ENCODE data around the gene STAT5A. TPM values are rescaled to one million over a fixed set of nuclear protein-coding genes. Genes with fewer than 3 reads are reported as not detected.
A peak's percentile ranks its signal among the peaks of the same experiment; 100 is the strongest.

Gene STAT5A
- total RNA-seq, 1 donor from 2014 or later: 42.0 TPM

DNA sequence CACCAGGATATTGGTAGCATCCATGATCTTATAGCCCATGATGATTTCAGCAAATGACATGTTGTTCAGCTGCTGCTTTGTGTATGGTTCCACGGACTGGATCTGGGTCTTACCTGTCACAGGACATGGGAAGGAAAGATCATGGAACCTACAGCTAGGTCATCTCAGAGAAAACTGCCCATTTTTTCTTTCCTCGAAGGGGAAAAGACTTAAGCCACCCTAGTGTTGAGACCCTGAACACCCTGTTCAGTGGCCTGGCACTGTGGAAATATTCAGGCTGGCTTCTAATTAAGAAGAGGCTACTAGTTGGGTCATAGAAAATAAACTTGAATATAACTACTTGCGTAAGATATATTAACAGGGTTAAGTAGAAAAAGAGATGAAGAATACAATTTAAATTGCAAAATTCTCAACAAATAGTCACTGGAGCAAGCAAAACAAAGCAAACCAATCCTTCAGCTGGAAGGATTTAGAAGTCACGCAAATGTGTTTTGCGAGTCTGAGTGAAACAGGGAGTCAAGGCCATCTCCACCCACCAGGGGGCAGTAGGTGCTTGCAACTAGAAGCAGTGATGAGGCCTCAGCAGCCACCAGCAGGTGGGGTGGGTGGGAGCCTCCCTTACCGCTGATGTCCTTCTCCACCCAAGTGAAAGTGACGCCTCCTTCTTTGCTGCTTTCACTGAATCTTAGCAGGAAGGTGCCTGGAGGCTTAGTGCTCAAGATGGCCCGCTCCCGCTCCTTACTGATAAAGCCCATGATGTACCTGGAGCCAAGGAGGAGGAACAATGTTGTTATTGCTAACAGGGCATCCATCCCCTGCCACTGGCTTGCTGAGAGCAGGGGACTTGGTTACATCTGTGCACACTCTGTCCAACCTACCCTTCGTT, 34.3 kb downstream of the STAT5A start:
- H3K27me3 ChIP-seq: no peaks in the 10 kb centered on the region
- ATAC-seq (peak; percentile 95), DNase-seq (peak; percentile 91)
- TF ChIP-seq, protein P1, sequence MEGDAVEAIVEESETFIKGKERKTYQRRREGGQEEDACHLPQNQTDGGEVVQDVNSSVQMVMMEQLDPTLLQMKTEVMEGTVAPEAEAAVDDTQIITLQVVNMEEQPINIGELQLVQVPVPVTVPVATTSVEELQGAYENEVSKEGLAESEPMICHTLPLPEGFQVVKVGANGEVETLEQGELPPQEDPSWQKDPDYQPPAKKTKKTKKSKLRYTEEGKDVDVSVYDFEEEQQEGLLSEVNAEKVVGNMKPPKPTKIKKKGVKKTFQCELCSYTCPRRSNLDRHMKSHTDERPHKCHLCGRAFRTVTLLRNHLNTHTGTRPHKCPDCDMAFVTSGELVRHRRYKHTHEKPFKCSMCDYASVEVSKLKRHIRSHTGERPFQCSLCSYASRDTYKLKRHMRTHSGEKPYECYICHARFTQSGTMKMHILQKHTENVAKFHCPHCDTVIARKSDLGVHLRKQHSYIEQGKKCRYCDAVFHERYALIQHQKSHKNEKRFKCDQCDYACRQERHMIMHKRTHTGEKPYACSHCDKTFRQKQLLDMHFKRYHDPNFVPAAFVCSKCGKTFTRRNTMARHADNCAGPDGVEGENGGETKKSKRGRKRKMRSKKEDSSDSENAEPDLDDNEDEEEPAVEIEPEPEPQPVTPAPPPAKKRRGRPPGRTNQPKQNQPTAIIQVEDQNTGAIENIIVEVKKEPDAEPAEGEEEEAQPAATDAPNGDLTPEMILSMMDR (IDR thresholded peaks at IDR 0.05): peak; percentile 99
- H3K4me1 ChIP-seq: peaks cover 11% of the 10 kb centered on the region
- no peak overlapping the region for H3K4me3 ChIP-seq
- intact Hi-C loops (cut with DNase I): loop anchor here (5.0 kb wide), 1 partner anchor 85 kb away; no protein-coding TSS in a partner anchor
- no peak overlapping the region for H3K27ac ChIP-seq
- peaks cover 100% of the 10 kb centered on the region for H3K36me3 ChIP-seq
- no peaks in the 10 kb centered on the region for H3K9me3 ChIP-seq

DNA sequence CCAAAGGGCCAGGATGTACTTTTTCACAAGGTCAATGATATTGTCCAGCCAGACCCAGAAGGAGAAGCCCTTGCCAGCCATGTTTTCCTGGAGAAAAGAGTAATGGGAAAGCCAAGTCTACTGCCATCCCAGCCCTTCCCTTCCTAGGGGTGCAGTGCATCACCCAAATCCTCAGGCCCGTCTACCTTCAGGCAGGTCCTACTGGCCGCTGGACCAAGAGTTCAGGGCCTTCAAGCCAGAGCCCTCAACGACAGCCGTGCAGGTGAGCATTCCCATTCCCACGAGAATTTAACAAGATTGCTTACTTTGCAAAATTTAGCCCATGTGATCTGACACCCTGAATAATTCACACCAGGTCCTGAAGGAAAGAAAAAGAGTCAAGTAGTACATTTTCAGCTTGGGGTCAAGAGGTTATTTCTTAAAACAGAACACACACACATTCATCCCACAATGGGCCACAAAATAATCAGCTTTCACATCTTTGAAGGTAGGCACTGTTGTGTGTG, 35.0 kb downstream of the STAT5A start:
- Histone ChIP-seq H3K4me3 (no peak overlapping the region), H3K27me3 (no peaks in the 10 kb centered on the region), H3K36me3 (peaks cover 100% of the 10 kb centered on the region), H3K4me1 (peaks cover 11% of the 10 kb centered on the region), H3K9me3 (no peaks in the 10 kb centered on the region), H3K27ac (no peak overlapping the region)
- no peak for DNase-seq
- TF ChIP-seq, protein P1 (IDR thresholded peaks at IDR 0.05): no peak
- ATAC-seq: no peak
- intact Hi-C loops (cut with DNase I): loop anchor here (5.0 kb wide), 1 partner anchor 84 kb away; no protein-coding TSS in a partner anchor

DNA sequence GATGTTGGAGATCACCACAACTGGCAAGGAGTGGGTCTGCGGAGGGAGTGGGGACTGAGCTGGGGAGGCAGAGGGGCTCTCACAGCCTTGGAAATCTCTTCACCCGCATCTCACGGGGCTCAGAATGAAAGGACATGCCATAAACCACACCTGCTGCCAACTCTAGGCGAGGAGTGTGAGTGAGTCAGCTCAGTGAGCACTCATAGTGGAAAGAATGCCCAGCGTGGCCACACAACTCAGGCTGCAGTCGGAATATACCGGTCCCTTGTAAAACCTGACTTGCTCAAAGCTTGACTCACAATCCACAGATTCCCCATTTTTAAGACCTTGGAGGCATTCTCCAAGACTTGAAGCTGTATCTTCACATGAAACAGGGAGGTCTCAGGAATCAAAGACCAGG, 36.7 kb downstream of the STAT5A start:
- ATAC-seq (peak; percentile 60), DNase-seq (no peak)
- intact Hi-C loops (cut with DNase I): no loop called here
- TF ChIP-seq, protein P1 (IDR thresholded peaks at IDR 0.05): no peak
- peaks cover 100% of the 10 kb centered on the region for H3K36me3 ChIP-seq
- H3K27me3 ChIP-seq: no peaks in the 10 kb centered on the region
- peaks cover 22% of the 10 kb centered on the region for H3K4me1 ChIP-seq
- no peak overlapping the region for H3K4me3 ChIP-seq
- no peaks in the 10 kb centered on the region for H3K9me3 ChIP-seq
- peak overlapping the region; percentile 17 for H3K27ac ChIP-seq

DNA sequence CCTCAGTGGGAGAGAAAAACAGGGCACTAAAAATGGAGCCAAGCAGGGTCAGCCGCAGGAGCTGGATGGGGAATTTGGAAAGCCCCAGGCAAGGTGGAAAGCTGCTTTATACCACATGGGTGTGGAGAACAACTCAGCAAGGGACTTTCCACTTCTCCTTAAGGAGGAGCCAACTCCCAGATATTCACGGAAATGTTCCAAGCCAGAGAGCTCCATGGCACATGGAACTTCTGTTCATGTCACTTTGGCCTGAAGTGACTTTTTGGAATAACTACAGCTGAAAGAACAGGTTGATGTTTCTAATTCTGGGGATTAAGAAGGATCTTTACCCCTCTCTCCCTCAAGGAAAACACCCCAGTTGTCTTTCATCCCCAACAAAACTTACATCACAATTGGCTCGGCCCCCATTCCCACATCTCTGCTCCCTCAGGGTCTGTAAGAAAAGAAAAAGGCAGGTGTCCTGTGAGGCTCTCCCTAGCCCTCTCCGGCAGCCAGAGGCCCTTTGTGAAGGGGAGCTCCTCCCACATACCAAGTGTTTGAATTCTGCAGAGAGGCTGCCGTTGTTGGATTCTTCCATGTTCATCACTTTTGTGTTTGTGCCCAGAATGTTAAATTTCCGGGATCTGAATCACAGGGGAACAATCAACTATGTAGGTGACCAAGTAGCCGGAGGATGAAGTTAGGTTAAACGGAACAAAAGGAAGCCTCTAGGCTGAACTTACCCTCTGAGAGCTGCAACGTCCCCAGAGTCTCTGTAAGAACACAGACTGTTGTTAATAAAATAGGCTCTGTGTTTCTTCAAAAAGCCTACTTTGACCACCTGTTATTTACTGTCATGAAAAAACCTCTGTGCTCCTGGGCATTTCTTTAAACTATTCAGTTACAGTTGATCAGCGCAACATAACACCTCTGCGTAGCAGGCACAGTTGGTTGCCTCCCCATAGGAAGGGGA, 41.0 kb downstream of the STAT5A start:
- no peaks in the 10 kb centered on the region for H3K9me3 ChIP-seq
- no peak for DNase-seq
- TF ChIP-seq, protein P1 (IDR thresholded peaks at IDR 0.05): no peak
- peaks cover 12% of the 10 kb centered on the region for H3K4me1 ChIP-seq
- H3K36me3 ChIP-seq: peaks cover 100% of the 10 kb centered on the region
- intact Hi-C loops (cut with DNase I): no loop called here
- peak; percentile 75 for ATAC-seq
- H3K27ac ChIP-seq: peak overlapping the region; percentile 52
- no peaks in the 10 kb centered on the region for H3K27me3 ChIP-seq
- H3K4me3 ChIP-seq: no peak overlapping the region

DNA sequence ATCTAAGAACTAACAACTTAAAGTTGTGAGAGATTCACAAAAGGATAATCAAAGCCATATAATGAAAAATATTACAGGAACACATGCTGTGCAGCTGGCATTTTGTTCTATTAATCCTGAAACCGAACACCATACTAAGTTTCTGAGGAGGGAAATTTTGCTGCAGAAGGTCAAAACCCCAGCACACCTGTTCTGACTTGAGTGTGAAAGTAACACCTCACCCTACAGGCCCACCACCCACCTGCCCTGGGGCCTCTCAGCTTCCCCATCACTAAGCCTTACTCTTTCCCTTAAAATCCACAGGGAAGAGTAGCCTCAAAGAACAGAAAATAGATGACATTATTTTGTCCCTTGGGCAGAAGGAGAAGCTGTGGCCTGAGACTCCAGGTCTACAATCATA, 44.8 kb downstream of the STAT5A start:
- Histone ChIP-seq H3K27ac (no peak overlapping the region), H3K4me3 (no peak overlapping the region), H3K9me3 (no peaks in the 10 kb centered on the region), H3K4me1 (peaks cover 12% of the 10 kb centered on the region), H3K27me3 (no peaks in the 10 kb centered on the region), H3K36me3 (peaks cover 97% of the 10 kb centered on the region)
- ATAC-seq: no peak
- no peak for DNase-seq
- TF ChIP-seq, protein P1 (IDR thresholded peaks at IDR 0.05): no peak
- intact Hi-C loops (cut with DNase I): no loop called here

Data from upper lobe of right lung (tissue), 1 donor.